ENCODE data around the gene PRF1. TPM values are rescaled to one million over a fixed set of nuclear protein-coding genes. Genes with fewer than 3 reads are reported as not detected.

The PRF1 gene
- total and polyA plus RNA-seq, 2 of the 13 experiments (the other 11 are each of a cell fraction or from before 2014, with no cell fraction given): 1.00 to 1.4 TPM

- in situ Hi-C loops (cut with HindIII; ENCODE audit: extremely low pct_ligation_motif_present, low pct_unique_long_range_greater_than_20kb): loop anchor here (10.0 kb wide), 1 partner anchor 332 kb away; the partner anchor contains the start of gene PCBD1
- Histone ChIP-seq H3K4me2 (ENCODE audit: low read depth, low read length) (no peak overlapping the region), H3K27ac (ENCODE audit: extremely low read length, insufficient read depth, low read length) (no peak overlapping the region), H3K4me1 (ENCODE audit: insufficient read depth, low read length) (0 out of 2 replicates have a peak, but pooled peaks cover 16% of the 10 kb centered on the region), H2AFZ (ENCODE audit: low read length) (no peak overlapping the region), H3K9ac (ENCODE audit: insufficient read depth, low read depth, low read length) (no peak overlapping the region), H4K20me1 (ENCODE audit: insufficient read depth, low read length) (no peaks in the 10 kb centered on the region), H3K27me3 (ENCODE audit: control insufficient read depth in 1 of 2, insufficient read depth in 2 of 2, low read length in 2 of 2) (peaks cover 1 to 4% of the 10 kb centered on the region in 2 experiments; a peak in 2 of 5 replicates), H3K4me3 (replicated peaks in 1 of 3; ENCODE audit: insufficient read depth in 1 of 3, low read depth in 2 of 3, low read length in 3 of 3) (no peak overlapping the region), H3K36me3 (replicated peaks in 1 of 2; ENCODE audit: control insufficient read depth in 1 of 2, insufficient read depth in 2 of 2, low read length in 2 of 2) (no peaks in the 10 kb centered on the region), H3K9me3 (ENCODE audit: low read length) (no peaks in the 10 kb centered on the region), H3K79me2 (ENCODE audit: insufficient read depth, low read length) (no peaks in the 10 kb centered on the region)
- FAIRE-seq (no peak), ATAC-seq (no peak), DNase-seq (ENCODE audit: low spot score) (no peak)
- intact Hi-C loops (cut with micrococcal nuclease; ENCODE audit: unreplicated experiment): loop anchor here (10.0 kb wide), 1 partner anchor 122 kb away; the partner anchor contains the start of gene ADAMTS14
- TF ChIP-seq NFIB (CRISPR knock-in tag; IDR thresholded peaks at IDR 0.05; ENCODE audit: borderline replicate concordance) (no peak), FOSL2 (CRISPR knock-in tag; IDR thresholded peaks at IDR 0.05) (no peak), PLRG1 (conservative IDR thresholded peaks at IDR 0.05) (no peak), TFDP2 (CRISPR knock-in tag; IDR thresholded peaks at IDR 0.05) (no peak), HHEX (CRISPR knock-in tag; IDR thresholded peaks at IDR 0.05) (no peak), ZUFSP (CRISPR knock-in tag; IDR thresholded peaks at IDR 0.05; ENCODE audit: borderline replicate concordance) (no peak), ZBTB4 (CRISPR knock-in tag; IDR thresholded peaks at IDR 0.05; ENCODE audit: borderline replicate concordance) (no peak)
- CTCF ChIA-PET (ENCODE audit: low intra/inter-chr PET ratio, low total read pairs): no interaction called here
- no TSS peak for BruUV-seq (replicated peaks)
- WGBS (ENCODE audit: low lambda C conversion rate): 83% methylated on average over 6 of the region's 6 CpGs
- POLR2A ChIA-PET: no interaction called here
Measured at GRCh38 chr10:70552586-70552985, 50.0 kb downstream of the PRF1 start.
